Esophagus muscularis mucosa (tissue), 4 donors: Measurements from ENCODE around the gene GABRD. TPM values are rescaled to one million over a fixed set of nuclear protein-coding genes. Genes with fewer than 3 reads are reported as not detected.

ENCODE experiments used
- DNase-seq: peaks from one replicate; pipeline ENCODE4 v3.0.0-alpha.2; 2017; ENCODE audit errors: extremely low spot score
- H3K27ac ChIP-seq, 4 donors: fragments of 200-600 bp; sonication (generic); replicated peaks in 1 of 4; 1 replicate in 3 of 4; 2 replicates in 1 of 4; pipeline ENCODE4 v1.5.1; 2016 to 2019; ENCODE audit warnings: mild to moderate bottlenecking in 1 of 4
- H3K27me3 ChIP-seq, 4 donors: fragments of 200-600 bp; sonication (generic); one replicate each; pipeline versions ENCODE4 v1.5.1 to v1.6.0; 2016 to 2019
- H3K36me3 ChIP-seq, 4 donors: fragments of 200-600 bp; sonication (generic); one replicate each; pipeline ENCODE4 v1.5.1; 2016 to 2019
- H3K4me1 ChIP-seq, 4 donors: fragments of 200-600 bp; sonication (generic); one replicate each; pipeline ENCODE4 v1.5.1; 2016 to 2019
- H3K4me3 ChIP-seq, 4 donors: fragments of 200-600 bp; sonication (generic); 1 replicate in 2 of 4; 2 replicates in 2 of 4; pipeline ENCODE4 v1.5.1; 2016 to 2019; ENCODE audit warnings: mild to moderate bottlenecking in 4 of 4, moderate library complexity in 1 of 4
- H3K9me3 ChIP-seq, 4 donors: fragments of 200-600 bp; sonication (generic); 1 replicate in 3 of 4; 2 replicates in 1 of 4; pipeline ENCODE4 v1.5.1; 2016 to 2019
- EP300 ChIP-seq: sonication (generic); formaldehyde crosslinking; IDR thresholded peaks from one replicate; pipeline ENCODE4 v1.6.1; 2017; ENCODE audit warnings: antibody characterized with exemption
- POLR2A ChIP-seq: fragments of 450-650 bp; IDR thresholded peaks from one replicate; pipeline ENCODE4 v1.6.1; 2017; ENCODE audit warnings: antibody characterized with exemption, moderate library complexity, mild to moderate bottlenecking, low read depth
- POLR2AphosphoS5 ChIP-seq, 2 donors: sonication (generic); formaldehyde crosslinking; IDR thresholded peaks; one replicate each; pipeline ENCODE4 v1.6.1; 2017; ENCODE audit warnings: antibody characterized with exemption in 2 of 2
- WGBS: methylation state at CpG from one replicate; pipeline ENCODE4 v1.1.5; 2018; 5-methylcytosine and 5-hydroxymethylcytosine counted together
- intact Hi-C: fragments of 100-400 bp; cut with DNase I; formaldehyde crosslinking; loops from one replicate; pipeline ENCODE4 v1.15.1; 2023
- total RNA-seq, 4 donors: library from RNA; depleted of rRNA; stranded (reverse); fragments of >200 nt; gene quantifications; one replicate each; pipeline versions ENCODE4 v1.1.0 to v1.2.1, GENCODE V29; 2016
- TF ChIP-seq, protein P1 (sequence below), 3 experiments: fragments of 200-600 bp in 2 of 3; fragments of 450-650 bp in 1 of 3; sonication (generic) in 2 of 3; IDR thresholded peaks; one replicate each; pipeline ENCODE4 v1.5.1; 2017 to 2019; ENCODE audit warnings: antibody characterized with exemption in 3 of 3, mild to moderate bottlenecking in 2 of 3, moderate library complexity in 1 of 3

GABRD gene
- total RNA-seq, 4 donors from 2014 or later = not detected

- no peak for DNase-seq
- Histone ChIP-seq H3K4me1 (no peaks in the 10 kb centered on the region), H3K27me3 (peaks cover 0 to 56% (median 0%) of the 10 kb centered on the region in 4 donors), H3K9me3 (peaks cover 0 to 12% (median 2%) of the 10 kb centered on the region in 4 donors), H3K4me3 (no peak overlapping the region), H3K27ac (no peak overlapping the region), H3K36me3 (peaks cover 0 to 7% (median 0%) of the 10 kb centered on the region in 4 donors)
- TF ChIP-seq POLR2A (no peak), POLR2AphosphoS5 (IDR thresholded peaks at IDR 0.05) (no peak), EP300 (no peak)
- TF ChIP-seq, protein P1, sequence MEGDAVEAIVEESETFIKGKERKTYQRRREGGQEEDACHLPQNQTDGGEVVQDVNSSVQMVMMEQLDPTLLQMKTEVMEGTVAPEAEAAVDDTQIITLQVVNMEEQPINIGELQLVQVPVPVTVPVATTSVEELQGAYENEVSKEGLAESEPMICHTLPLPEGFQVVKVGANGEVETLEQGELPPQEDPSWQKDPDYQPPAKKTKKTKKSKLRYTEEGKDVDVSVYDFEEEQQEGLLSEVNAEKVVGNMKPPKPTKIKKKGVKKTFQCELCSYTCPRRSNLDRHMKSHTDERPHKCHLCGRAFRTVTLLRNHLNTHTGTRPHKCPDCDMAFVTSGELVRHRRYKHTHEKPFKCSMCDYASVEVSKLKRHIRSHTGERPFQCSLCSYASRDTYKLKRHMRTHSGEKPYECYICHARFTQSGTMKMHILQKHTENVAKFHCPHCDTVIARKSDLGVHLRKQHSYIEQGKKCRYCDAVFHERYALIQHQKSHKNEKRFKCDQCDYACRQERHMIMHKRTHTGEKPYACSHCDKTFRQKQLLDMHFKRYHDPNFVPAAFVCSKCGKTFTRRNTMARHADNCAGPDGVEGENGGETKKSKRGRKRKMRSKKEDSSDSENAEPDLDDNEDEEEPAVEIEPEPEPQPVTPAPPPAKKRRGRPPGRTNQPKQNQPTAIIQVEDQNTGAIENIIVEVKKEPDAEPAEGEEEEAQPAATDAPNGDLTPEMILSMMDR (IDR thresholded peaks at IDR 0.05) = no peak
- 83% methylated on average over 10 of the region's 15 CpGs for WGBS
- intact Hi-C loops = no loop called here
Measured at GRCh38 chr1:2060072-2060471, 40.9 kb downstream of the GABRD start.

DNA sequence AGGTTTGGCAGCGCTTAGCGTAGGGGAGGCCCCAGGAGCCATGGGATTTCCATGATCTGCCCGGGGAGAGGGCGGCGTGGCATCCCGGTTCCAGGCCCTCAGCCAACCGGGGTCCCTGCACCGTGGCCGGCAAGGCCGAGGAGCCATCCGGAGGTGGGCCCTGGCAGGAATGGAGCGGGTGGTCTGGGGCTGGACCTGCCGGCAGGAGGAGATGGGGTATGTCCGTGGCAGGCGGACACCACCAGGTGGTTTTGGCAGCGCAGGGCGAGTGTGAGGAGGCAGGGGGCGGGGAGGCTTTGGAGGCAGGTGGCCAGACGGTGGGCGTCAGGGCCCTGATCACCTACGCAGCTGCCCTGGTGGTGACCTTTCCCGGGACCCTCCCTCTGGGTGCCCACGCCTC is 41.4 kb downstream of the GABRD start:
- Histone ChIP-seq H3K9me3 (peaks cover 0 to 16% (median 2%) of the 10 kb centered on the region in 4 donors), H3K36me3 (peaks cover 0 to 7% (median 0%) of the 10 kb centered on the region in 4 donors), H3K27me3 (peaks cover 0 to 52% (median 0%) of the 10 kb centered on the region in 4 donors), H3K27ac (no peak overlapping the region), H3K4me3 (no peak overlapping the region), H3K4me1 (no peaks in the 10 kb centered on the region)
- TF ChIP-seq, protein P1 (IDR thresholded peaks at IDR 0.05) = no peak
- TF ChIP-seq POLR2A = no peak
- no peak for TF ChIP-seq EP300
- TF ChIP-seq POLR2AphosphoS5 (IDR thresholded peaks at IDR 0.05) = no peak
- DNase-seq = no peak
- intact Hi-C loops = no loop called here
- 89% methylated on average over 23 of the region's 23 CpGs for WGBS

DNA sequence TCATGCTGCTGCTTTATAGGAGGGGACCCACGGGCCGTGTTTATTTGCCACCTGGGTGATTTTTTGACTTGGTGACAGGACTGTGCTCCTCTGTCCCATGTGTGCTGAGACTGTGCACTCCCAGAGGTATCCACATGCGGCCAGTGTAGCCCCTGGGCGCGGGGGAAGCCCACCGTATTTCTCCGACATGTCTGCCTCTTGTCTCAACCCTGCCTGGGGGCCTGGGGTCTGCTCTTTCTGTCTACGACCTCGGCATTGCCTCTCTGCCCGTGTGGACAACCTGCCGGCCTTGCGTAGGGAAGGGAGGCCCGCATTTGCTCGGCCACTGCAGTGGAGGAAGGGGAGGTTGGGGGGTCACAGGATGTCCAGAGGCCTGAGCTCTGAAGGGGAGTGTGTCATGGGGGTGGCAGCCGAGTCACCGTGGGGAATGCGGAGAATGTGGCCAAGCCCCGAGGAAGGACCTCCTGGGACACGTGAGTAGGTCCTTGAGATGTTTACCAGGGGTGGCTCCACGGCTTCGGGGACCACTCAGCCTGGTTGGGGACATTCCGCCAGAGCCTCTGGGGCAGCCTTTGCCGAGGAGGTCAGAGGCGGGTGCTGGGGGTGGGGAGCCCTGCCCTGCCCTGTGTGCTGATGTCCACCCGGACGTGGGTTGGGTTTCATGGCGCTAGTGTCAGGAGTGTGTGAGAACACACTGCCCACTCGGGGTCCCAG is 42.1 kb downstream of the GABRD start:
- Histone ChIP-seq H3K36me3 (peaks cover 0 to 7% (median 0%) of the 10 kb centered on the region in 4 donors), H3K4me3 (no peak overlapping the region), H3K27me3 (peaks cover 0 to 45% (median 0%) of the 10 kb centered on the region in 4 donors), H3K27ac (no peak overlapping the region), H3K9me3 (peaks cover 0 to 22% (median 4%) of the 10 kb centered on the region in 4 donors), H3K4me1 (no peaks in the 10 kb centered on the region)
- TF ChIP-seq POLR2A (no peak), EP300 (no peak), POLR2AphosphoS5 (IDR thresholded peaks at IDR 0.05) (no peak)
- TF ChIP-seq, protein P1 (IDR thresholded peaks at IDR 0.05) = no peak
- 74% methylated on average over 22 of the region's 28 CpGs for WGBS
- DNase-seq = no peak
- intact Hi-C loops = no loop called here

DNA sequence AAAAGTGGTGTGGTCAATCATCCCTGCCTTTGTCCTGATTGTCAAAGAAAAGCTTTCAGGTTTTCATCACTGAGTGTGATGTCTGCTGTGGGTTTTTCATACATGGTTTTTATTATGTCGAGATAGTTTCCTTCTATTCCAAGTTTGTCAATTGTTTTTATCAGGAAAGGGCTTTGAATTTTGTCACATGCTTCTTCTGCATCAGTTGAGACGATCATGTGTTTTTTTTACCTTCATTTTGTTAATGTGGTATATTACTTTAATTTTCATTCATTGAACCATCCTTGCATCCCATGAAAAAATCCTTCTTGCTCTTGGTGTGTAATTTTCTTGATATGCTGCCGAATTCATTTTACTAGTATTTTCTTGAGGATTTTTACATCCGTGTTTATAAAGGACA is 46.6 kb downstream of the GABRD start:
- WGBS = 92% methylated on average over 4 of the region's 4 CpGs
- Histone ChIP-seq H3K27ac (no peak overlapping the region), H3K4me1 (no peaks in the 10 kb centered on the region), H3K9me3 (peaks cover 0 to 22% (median 4%) of the 10 kb centered on the region in 4 donors), H3K27me3 (peaks cover 0 to 61% (median 0%) of the 10 kb centered on the region in 4 donors), H3K4me3 (no peak overlapping the region), H3K36me3 (no peaks in the 10 kb centered on the region)
- TF ChIP-seq POLR2A (no peak), POLR2AphosphoS5 (IDR thresholded peaks at IDR 0.05) (no peak)
- TF ChIP-seq, protein P1 (IDR thresholded peaks at IDR 0.05) = no peak
- DNase-seq = no peak
- intact Hi-C loops = no loop called here
